HG02973 (cell line): ENCODE data around the gene SIRT1.
"Not testable (repeated sequence)": the region's sequence is repeated elsewhere in the genome, so short reads cannot be mapped to it uniquely, and the experiment has no call there.

ENCODE experiments used
- ATAC-seq: cut with Tn5 transposase; IDR thresholded peaks from one replicate; pipeline ENCODE4 v1.9.1; 2021; ENCODE audit warnings: moderate library complexity; ENCODE audit not compliant: unreplicated experiment

Gene SIRT1

GRCh38 chr10:67955614-67956013, 71.2 kb downstream of the SIRT1 start:
- no peak for ATAC-seq

- no peak for ATAC-seq
Observed at GRCh38 chr10:67959839-67960476, 75.5 kb downstream of the SIRT1 start.

GRCh38 chr10:67965456-67965855, 81.0 kb downstream of the SIRT1 start:
- ATAC-seq: no peak

- not testable (repeated sequence) for ATAC-seq
Observed at GRCh38 chr10:67966035-67966434, 81.6 kb downstream of the SIRT1 start.
